ENCODE measurements around the gene ABHD16A. TPM values are rescaled to one million over a fixed set of nuclear protein-coding genes. Genes with fewer than 3 reads are reported as not detected.
A peak's percentile ranks its signal among the peaks of the same experiment; 100 is the strongest.

The ABHD16A gene
- total and polyA plus RNA-seq, 2 of the 13 experiments (the other 11 are each of a cell fraction or from before 2014, with no cell fraction given): 43.5 to 45.4 TPM

- TF ChIP-seq HES4 (CRISPR knock-in tag; IDR thresholded peaks at IDR 0.05; ENCODE audit: borderline replicate concordance): 0 out of 2 replicates have a peak, but pooled peaks have one; percentile 1
- TF ChIP-seq HMG20A (CRISPR knock-in tag; IDR thresholded peaks at IDR 0.05; ENCODE audit: borderline replicate concordance): no peak
- no peak for TF ChIP-seq CCAR2 (optimal IDR thresholded peaks at IDR 0.05; ENCODE audit: low read depth, low read length)
- 0 out of 2 replicates have a peak, but pooled peaks have one; percentile 22 for TF ChIP-seq PITX1 (CRISPR knock-in tag; IDR thresholded peaks at IDR 0.05)
- 0 out of 4 replicates have a peak, but pooled peaks of 1 of the 2 experiments have one; percentile 0 for TF ChIP-seq POLR2A (IDR thresholded peaks at IDR 0.05; ENCODE audit: insufficient read depth in 1 of 2, low read depth in 2 of 2, low read length in 2 of 2)
- TF ChIP-seq NRL (CRISPR knock-in tag; IDR thresholded peaks at IDR 0.05; ENCODE audit: borderline replicate concordance): peak; percentile 71; the same call in 1 of the 2 replicates
- no peak for TF ChIP-seq ZNF335 (CRISPR knock-in tag; IDR thresholded peaks at IDR 0.05)
- 0 out of 2 replicates have a peak, but pooled peaks have one; percentile 26 for TF ChIP-seq ZBTB20 (CRISPR knock-in tag; IDR thresholded peaks at IDR 0.05; ENCODE audit: borderline replicate concordance, low read depth)
- 0 out of 2 replicates have a peak, but pooled peaks have one; percentile 52 for TF ChIP-seq MZF1 (CRISPR knock-in tag; IDR thresholded peaks at IDR 0.05; ENCODE audit: borderline replicate concordance)
- TF ChIP-seq HMGXB4 (CRISPR knock-in tag; IDR thresholded peaks at IDR 0.05; ENCODE audit: borderline replicate concordance in 1 of 2, low read depth in 1 of 2): no peak
- TF ChIP-seq MED1 (CRISPR knock-in tag; IDR thresholded peaks at IDR 0.05): peak; percentile 21; the same call in 1 of the 2 replicates
- no peak for TF ChIP-seq ZNF761 (CRISPR knock-in tag; conservative IDR thresholded peaks at IDR 0.05)
- no peak for TF ChIP-seq ELF4 (CRISPR knock-in tag; IDR thresholded peaks at IDR 0.05; ENCODE audit: borderline replicate concordance)
- no peak for TF ChIP-seq PAWR (CRISPR knock-in tag; IDR thresholded peaks at IDR 0.05; ENCODE audit: borderline replicate concordance)
- peak; percentile 13; the same call in 1 of the 2 replicates for TF ChIP-seq PAF1 (CRISPR knock-in tag; IDR thresholded peaks at IDR 0.05)
- TF ChIP-seq ZNF354B (CRISPR knock-in tag; IDR thresholded peaks at IDR 0.05): 0 out of 2 replicates have a peak, but pooled peaks have one; percentile 56
- TF ChIP-seq POLR2G (IDR thresholded peaks at IDR 0.05; ENCODE audit: low read depth, low read length): peak; percentile 48; the same call in 1 of the 2 replicates
- TF ChIP-seq NBN (conservative IDR thresholded peaks at IDR 0.05): no peak
- TF ChIP-seq ZNF687 (CRISPR knock-in tag; IDR thresholded peaks at IDR 0.05): peak; percentile 53
- TF ChIP-seq SMAD3 (CRISPR knock-in tag; IDR thresholded peaks at IDR 0.05): no peak
- TF ChIP-seq ZNF574 (CRISPR knock-in tag; IDR thresholded peaks at IDR 0.05): peak; percentile 26; the same call in 1 of the 2 replicates
- TF ChIP-seq ZNF33B (CRISPR knock-in tag; IDR thresholded peaks at IDR 0.05): no peak
Measured at GRCh38 chr6:31662124-31662723, 40.9 kb downstream of the ABHD16A start (continued).
